Pancreas (tissue), 10 donors: Measurements from ENCODE around the gene KCNA2. TPM values are rescaled to one million over a fixed set of nuclear protein-coding genes. Genes with fewer than 3 reads are reported as not detected.
A peak's percentile ranks its signal among the peaks of the same experiment; 100 is the strongest.

Experiments
- ATAC-seq, 4 donors: fragments of 200-7000 bp; cut with Tn5 transposase; one replicate each; pipeline versions ENCODE4 v1.8.0 to v1.9.1; 2020; ENCODE audit warnings: mild to moderate bottlenecking in 4 of 4, moderate library complexity in 4 of 4
- DNase-seq, 6 donors: peaks; one replicate each; pipeline ENCODE4 v3.0.0-alpha.2; 2020
- FAIRE-seq: peaks from 2 replicates; lab custom pipeline; 2012; peaks lifted over from hg19 to GRCh38; lab: Jason Lieb, UNC
- H3K27ac ChIP-seq, 4 donors: fragments of 200-600 bp; sonication (generic); 1 replicate in 3 of 4; 2 replicates in 1 of 4; pipeline versions ENCODE4 v1.5.0 to v1.8.0; 2020
- H3K27me3 ChIP-seq, 4 donors: fragments of 200-600 bp; one replicate each; pipeline ENCODE4 v1.8.0; 2021
- H3K36me3 ChIP-seq, 3 donors: fragments of 200-600 bp; sonication (generic) in 1 of 3; one replicate each; pipeline versions ENCODE4 v1.5.0 to v1.8.0; 2020 to 2021
- H3K4me1 ChIP-seq, 3 donors: fragments of 200-600 bp; one replicate each; pipeline ENCODE4 v1.8.0; 2021
- H3K4me3 ChIP-seq, 4 donors: fragments of 200-600 bp; sonication (generic) in 2 of 4; one replicate each; pipeline versions ENCODE4 v1.5.0 to v1.8.0; 2020 to 2021
- H3K9me3 ChIP-seq, 4 donors: fragments of 200-600 bp; one replicate each; pipeline ENCODE4 v1.8.0; 2021
- WGBS, 2 donors: extraction: QIAGEN DNeasy Blood & Tissue Kit; methylation state at CpG; one replicate each; pipeline ENCODE4 v1.1.7; 2013; 5-methylcytosine and 5-hydroxymethylcytosine counted together
- intact Hi-C, 3 donors: fragments of 100-400 bp; cut with DNase I; formaldehyde crosslinking; loops; one replicate each; pipeline versions ENCODE4 v1.11.1 to v1.14.2; 2022
- polyA plus RNA-seq, 2 donors: library from polyadenylated mRNA; stranded (reverse); fragments of 200-250 nt; gene quantifications; one replicate each; pipeline ENCODE4 v1.2.3, GENCODE V29; 2013
- total RNA-seq, 6 donors: library from RNA; stranded (reverse); fragmentation: NEBNext Ultra II Directional in 4 of 6; extraction: Animal tissue kit (Norgen Biotek cat#: 25700) in 4 of 6; gene quantifications; one replicate each; pipeline versions ENCODE4 v1.2.1 to v1.2.4, GENCODE V29; 2021 to 2023
- TF ChIP-seq, protein P1 (sequence below), 4 donors: fragments of 200-600 bp; sonication (generic) in 3 of 4; IDR thresholded peaks; one replicate each; pipeline versions ENCODE4 v1.5.0 to v1.8.0; 2021; ENCODE audit warnings: antibody characterized with exemption in 4 of 4
- donor health status: healthy with polysubstance abuse.
- donor health status: DM: no; HTN: no; CAD: no; lungs with moderate emphysema.
- donor health status: DM: no; HTN: no; CAD: no.
- donor health status: control.
- donor health status: control.
- donor health status: Bipolar disorder and iron deficiency.
- donor health status: DM: yes; HTN: yes; CAD: no.
- donor health status: DM: no; HTN: no; CAD: no.
- donor health status: DM: no; HTN: no; CAD: no.
- donor health status: DM: yes; HTN: yes; CAD: no.

KCNA2 gene
- total and polyA plus RNA-seq, 8 donors, result 0.21 to 1.6 (median 0.64) TPM

DNA sequence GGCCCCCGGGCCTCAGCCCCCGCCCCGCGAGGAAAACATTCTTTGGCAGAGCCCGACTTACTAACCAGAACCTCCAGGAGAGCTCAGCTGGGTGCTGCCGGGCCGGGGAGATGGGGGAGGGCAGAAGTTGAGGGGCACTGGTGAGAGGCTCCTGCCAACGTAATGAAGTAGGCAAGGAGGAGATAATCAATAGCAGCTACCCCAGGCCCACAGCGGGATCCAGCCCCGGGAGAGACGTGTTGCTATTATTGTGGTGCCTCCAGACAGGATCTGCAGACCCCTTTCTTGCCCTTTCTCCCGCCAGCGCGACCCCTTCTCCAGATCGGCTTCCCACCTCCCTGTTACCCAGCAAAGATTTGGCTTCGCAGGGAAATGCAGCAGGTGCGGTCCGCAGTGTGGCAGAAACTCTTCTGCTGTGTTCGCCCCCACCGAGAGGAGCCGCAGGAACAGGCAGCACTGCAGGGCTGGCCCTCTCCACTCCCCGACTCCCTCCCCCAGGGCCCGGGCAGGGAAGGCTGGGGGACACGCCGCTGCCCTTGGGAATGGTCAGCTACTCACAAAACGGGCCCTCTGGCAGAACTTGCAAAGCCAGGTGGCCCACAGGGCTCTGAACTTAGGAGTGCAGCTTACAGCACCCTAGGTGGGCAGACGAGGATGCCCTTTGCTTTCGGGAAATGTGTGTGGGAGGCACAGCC, 1.5 kb upstream of the KCNA2 start:
- Histone ChIP-seq H3K4me1 (no peaks in the 10 kb centered on the region), H3K27ac (no peak overlapping the region), H3K36me3 (no peaks in the 10 kb centered on the region), H3K9me3 (no peaks in the 10 kb centered on the region), H3K27me3 (no peaks in the 10 kb centered on the region), H3K4me3 (peak overlapping the region in 3 of 4 donors; percentile 48 to 56 (median 50))
- TF ChIP-seq, protein P1, sequence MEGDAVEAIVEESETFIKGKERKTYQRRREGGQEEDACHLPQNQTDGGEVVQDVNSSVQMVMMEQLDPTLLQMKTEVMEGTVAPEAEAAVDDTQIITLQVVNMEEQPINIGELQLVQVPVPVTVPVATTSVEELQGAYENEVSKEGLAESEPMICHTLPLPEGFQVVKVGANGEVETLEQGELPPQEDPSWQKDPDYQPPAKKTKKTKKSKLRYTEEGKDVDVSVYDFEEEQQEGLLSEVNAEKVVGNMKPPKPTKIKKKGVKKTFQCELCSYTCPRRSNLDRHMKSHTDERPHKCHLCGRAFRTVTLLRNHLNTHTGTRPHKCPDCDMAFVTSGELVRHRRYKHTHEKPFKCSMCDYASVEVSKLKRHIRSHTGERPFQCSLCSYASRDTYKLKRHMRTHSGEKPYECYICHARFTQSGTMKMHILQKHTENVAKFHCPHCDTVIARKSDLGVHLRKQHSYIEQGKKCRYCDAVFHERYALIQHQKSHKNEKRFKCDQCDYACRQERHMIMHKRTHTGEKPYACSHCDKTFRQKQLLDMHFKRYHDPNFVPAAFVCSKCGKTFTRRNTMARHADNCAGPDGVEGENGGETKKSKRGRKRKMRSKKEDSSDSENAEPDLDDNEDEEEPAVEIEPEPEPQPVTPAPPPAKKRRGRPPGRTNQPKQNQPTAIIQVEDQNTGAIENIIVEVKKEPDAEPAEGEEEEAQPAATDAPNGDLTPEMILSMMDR (IDR thresholded peaks at IDR 0.05), result no peak
- intact Hi-C loops, result no loop called here
- ATAC-seq (peak in 2 of 4 donors; percentile 12 to 31), FAIRE-seq (no peak), DNase-seq (peak in 1 of 6 donors; percentile 34)
- WGBS, 2 donors, result 4% methylated on average over 27 to 28 of the region's 28 CpGs

- intact Hi-C loops, result no loop called here
- no peak overlapping the region for H3K27ac ChIP-seq
- peaks cover 0 to 2% (median 0%) of the 10 kb centered on the region in 4 donors for H3K27me3 ChIP-seq
- TF ChIP-seq, protein P1 (IDR thresholded peaks at IDR 0.05), result no peak
- no peaks in the 10 kb centered on the region for H3K36me3 ChIP-seq
- FAIRE-seq (no peak), DNase-seq (peak in 2 of 6 donors; percentile 30 to 69), ATAC-seq (peak; percentile 45 to 68 (median 58))
- peak overlapping the region; percentile 43 to 56 (median 49) for H3K4me3 ChIP-seq
- WGBS, 2 donors, result 1% methylated on average over 55 to 94 of the region's 94 CpGs
- no peaks in the 10 kb centered on the region for H3K9me3 ChIP-seq
- H3K4me1 ChIP-seq, result no peaks in the 10 kb centered on the region
Observed at GRCh38 chr1:110606657-110607535, 738 bp upstream of the KCNA2 start.

- H3K9me3 ChIP-seq, result no peaks in the 10 kb centered on the region
- FAIRE-seq, result no peak
- no peak overlapping the region for H3K27ac ChIP-seq
- no peak for DNase-seq
- TF ChIP-seq, protein P1 (IDR thresholded peaks at IDR 0.05), result no peak
- 83 to 85% methylated on average over 6 of the region's 6 CpGs for WGBS, 2 donors
- no peak overlapping the region for H3K4me3 ChIP-seq
- peaks cover 0 to 2% (median 0%) of the 10 kb centered on the region in 4 donors for H3K27me3 ChIP-seq
- no peaks in the 10 kb centered on the region for H3K4me1 ChIP-seq
- no peak for ATAC-seq
- intact Hi-C loops, result no loop called here
- no peaks in the 10 kb centered on the region for H3K36me3 ChIP-seq
Observed at GRCh38 chr1:110605446-110605845, 712 bp downstream of the KCNA2 start.

- H3K4me3 ChIP-seq, result no peak overlapping the region
- H3K4me1 ChIP-seq, result no peaks in the 10 kb centered on the region
- FAIRE-seq, result no peak
- H3K27ac ChIP-seq, result no peak overlapping the region
- no peaks in the 10 kb centered on the region for H3K36me3 ChIP-seq
- ATAC-seq, result no peak
- TF ChIP-seq, protein P1 (IDR thresholded peaks at IDR 0.05), result no peak
- H3K27me3 ChIP-seq, result peaks cover 0 to 2% (median 0%) of the 10 kb centered on the region in 4 donors
- intact Hi-C loops, result no loop called here
- no peak for DNase-seq
- no peaks in the 10 kb centered on the region for H3K9me3 ChIP-seq
- 83 to 95% methylated on average over 9 of the region's 9 CpGs for WGBS, 2 donors
Observed at GRCh38 chr1:110604586-110605148, 1.5 kb downstream of the KCNA2 start.
